NCI-H1930 (cell line): ENCODE measurements around the gene PCNT.
"Not testable (repeated sequence)": the region's sequence is repeated elsewhere in the genome, so short reads cannot be mapped to it uniquely, and the experiment has no call there.

Source experiments
- DNase-seq, 2 experiments: peaks; one replicate each; lab custom pipeline; 2025; lab: John Stamatoyannopoulos, UW

PCNT gene

DNA sequence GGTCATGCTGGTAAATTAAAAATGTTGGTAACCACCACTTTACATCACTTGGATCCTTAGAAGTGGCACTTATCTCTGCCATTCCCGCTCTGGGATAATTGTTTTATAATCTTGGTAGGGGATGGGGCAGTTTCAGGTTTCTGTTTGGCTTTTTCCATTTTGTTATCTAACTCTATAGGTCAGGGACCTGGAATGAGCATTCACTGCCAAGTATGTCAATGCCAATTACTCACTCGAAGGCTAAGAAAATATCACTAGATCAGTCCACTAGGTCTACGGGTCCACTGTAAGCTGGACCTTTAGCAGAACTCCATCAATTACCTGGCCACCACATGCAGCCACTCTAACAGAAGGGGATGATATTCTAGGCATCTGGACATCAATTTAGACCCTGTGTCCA is 130.2 kb downstream of the PCNT start:
- DNase-seq: no peak

GRCh38 chr21:46454634-46455390 is 130.9 kb downstream of the PCNT start:
- no peak for DNase-seq

DNA sequence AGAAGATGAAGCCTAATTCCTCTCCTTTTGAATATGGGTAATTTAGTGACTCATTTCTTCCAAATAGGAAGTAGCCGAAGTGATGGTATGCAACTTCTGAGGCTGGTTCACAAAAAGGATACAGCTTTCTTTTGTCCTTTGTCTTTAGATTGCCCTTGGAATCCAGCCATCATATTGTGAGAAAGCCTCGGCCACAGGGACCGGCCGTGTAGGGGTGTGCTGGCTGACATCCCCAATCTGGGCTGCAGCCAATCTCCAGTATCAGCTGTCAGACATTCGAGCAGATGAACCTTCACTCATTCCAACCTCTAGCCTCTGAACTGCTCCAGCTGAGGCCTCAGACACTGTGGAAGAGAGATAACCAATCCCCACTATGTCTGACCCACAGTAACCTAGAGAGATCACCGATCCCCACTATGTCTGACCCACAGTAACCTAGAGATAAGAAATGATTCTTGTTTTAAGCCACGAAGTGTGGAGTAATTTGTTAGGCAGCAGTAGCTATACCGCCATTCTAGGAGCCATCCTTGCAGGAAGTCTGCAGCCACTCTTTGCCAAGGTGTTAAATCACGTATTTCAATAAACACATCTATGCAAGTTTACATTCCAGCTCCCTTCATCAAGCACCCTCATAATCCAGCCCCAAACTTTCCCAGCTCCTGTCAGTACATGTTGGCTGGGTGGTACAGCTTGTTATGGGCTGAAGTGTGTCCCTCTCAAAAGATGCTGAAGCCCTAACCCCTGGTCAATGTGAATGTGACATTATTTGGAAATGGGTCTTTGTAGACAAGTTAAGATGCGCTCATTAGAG is 131.8 kb downstream of the PCNT start:
- DNase-seq: no peak

DNA sequence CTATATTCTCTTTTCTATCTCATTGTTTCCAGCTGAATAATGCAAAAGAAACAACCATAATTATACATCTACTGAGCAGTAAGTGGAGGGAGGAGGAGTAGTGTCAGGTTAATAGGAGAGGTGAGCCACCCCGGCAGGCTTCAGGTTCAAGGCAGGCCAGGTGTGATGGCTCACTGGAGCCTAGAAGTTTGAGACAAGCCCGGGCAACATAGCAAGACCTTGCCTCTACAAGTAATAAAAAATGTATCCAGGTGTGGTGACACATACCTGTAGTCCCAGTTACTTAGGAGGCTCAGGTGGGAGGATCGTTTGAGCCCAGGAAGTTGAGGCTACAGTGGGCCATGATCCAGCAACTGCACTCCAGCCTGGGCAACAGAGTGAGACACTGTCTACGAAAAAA is 132.8 kb downstream of the PCNT start:
- DNase-seq: no peak

- DNase-seq: no peak
Measured at GRCh38 chr21:46457801-46458314, 133.9 kb downstream of the PCNT start.

GRCh38 chr21:46458315-46459023 is 134.5 kb downstream of the PCNT start, which contains the start of gene DIP2A:
Gene DIP2A, plus strand, starts transcription at chr21:46458891. Its CDS starts 241 bp downstream, at chr21:46459132.
- DNase-seq: peak; percentile 90 to 96

DNA sequence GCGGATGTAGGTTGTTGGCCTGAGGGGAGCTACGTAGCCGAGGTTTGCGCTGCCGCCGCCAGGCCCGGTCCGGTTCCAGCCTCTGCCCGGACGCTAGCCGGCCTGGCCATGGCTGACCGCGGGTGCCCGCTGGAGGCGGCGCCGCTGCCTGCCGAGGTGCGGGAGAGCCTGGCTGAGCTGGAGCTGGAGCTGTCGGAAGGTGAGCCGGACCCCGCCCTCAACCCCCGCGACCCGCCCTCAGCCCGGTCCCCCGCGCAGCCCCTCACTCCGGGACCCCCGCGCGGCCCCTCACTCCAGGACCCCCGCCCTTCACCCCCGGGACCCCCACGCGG is 135.0 kb downstream of the PCNT start:
- no peak for DNase-seq

GRCh38 chr21:46459356-46460112 is 135.6 kb downstream of the PCNT start:
- no peak for DNase-seq

- DNase-seq: no peak
Measured at GRCh38 chr21:46461909-46462308, 138.0 kb downstream of the PCNT start.

GRCh38 chr21:46465153-46465552 is 141.2 kb downstream of the PCNT start:
- DNase-seq: not testable (repeated sequence)

DNA sequence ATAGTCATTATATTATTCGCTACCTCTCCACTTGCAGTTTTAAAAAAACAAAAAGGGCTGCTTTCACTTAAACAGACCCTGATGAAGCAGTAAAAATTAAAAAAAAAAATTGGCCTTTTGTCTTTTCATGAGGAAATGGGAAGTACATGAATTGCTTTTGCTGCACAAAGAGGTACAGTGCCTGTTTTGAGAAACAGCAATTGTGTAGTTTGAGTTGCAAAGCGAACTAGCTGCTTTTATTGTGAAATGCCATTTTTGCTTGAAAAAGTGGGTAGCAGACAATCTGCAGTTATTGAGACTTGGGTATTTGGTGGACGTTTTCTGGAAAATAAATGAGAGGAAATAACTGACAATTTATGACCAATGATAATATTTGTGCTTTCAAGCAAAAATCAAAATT is 141.7 kb downstream of the PCNT start:
- DNase-seq: no peak

DNA sequence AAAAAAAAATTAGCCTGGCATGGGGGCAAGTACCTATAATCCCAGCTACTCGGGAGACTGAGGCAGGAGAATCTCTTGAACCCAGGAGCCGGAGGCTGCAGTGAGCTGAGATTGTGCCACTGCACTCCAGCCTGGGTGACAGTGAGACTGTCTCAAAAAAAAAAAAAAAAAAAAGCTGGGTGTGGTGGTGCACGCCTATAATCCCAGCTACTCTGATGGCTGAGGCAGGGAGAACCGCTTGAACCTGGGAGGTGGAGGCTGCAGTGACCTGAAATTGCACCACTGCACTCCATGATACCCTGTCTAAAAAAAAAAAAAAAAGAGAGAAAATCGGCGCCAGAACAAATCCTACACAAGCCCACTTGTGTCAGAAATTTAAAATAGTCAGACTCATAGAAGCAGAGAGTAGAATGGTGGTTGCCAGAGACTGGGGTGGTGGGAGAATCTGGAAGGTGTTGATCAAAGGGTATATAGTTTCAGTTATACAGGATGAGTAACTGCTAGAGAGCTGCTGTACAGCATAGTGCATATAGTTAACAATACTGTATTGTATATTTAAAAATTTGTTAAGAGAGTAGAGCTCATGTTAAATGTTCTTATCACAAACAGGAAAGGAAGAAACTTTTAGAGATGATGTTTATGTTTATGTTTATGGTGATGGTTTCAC is 144.3 kb downstream of the PCNT start:
- no peak for DNase-seq

- no peak for DNase-seq
Measured at GRCh38 chr21:46469275-46469674, 145.3 kb downstream of the PCNT start.

DNA sequence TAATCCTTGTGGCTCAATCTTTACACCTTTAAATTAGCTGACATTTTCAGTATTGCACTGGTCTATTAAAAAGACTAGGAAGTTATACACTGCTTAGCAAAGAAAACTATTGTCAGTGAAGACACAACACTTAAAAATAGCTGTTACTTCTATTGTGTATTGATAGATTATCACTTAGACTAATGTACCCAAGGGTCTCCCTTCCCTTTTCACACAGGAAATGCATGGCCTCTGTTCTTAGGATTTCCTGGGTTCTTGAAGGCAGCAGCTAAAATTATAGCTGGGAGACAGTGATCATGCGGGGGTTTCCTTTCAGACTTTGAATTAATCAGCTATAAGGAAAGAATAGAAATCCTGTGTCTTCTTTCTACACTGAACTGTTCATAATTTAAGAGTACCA is 147.6 kb downstream of the PCNT start:
- no peak for DNase-seq

DNA sequence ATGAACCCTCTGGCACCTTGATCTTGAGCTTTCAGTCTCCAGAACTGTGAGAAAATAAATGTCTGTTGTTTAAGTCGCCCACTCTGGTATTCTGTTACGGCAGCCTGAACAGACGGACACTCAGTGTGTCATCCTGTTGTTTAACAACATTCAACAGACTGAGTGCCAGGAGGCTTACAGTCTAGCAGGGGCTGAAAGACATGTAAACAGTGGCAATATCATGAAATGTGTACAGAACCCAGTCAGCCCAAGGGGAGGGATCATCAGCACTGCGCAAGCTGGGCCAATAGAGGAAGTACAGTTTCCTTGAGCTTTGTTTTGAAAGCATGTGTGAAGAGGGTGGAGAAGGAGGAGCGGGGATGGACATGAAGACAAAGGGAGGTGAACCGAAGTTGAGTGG is 148.3 kb downstream of the PCNT start:
- DNase-seq: no peak

- DNase-seq: no peak
Measured at GRCh38 chr21:46474382-46474781, 150.4 kb downstream of the PCNT start.

DNA sequence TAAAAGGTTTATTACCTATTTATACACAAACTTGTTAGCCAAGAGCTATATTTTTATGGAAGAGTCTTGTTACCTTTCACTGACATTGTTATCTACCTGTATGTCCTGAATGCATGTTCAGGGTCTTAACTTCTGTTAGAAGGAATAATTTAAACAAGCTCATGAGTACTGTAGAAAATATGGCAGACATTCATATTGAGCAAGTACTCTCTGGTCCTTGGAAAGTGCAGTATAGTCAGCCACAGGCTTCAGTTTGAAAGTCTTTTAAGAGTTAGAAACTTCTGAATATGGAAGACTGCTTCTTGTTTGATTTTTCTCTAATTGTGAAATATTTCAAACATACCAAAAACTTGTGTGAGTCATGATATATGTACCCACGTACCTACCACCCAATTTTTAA is 151.3 kb downstream of the PCNT start:
- DNase-seq: no peak

GRCh38 chr21:46477765-46478164 is 153.8 kb downstream of the PCNT start:
- no peak for DNase-seq

DNA sequence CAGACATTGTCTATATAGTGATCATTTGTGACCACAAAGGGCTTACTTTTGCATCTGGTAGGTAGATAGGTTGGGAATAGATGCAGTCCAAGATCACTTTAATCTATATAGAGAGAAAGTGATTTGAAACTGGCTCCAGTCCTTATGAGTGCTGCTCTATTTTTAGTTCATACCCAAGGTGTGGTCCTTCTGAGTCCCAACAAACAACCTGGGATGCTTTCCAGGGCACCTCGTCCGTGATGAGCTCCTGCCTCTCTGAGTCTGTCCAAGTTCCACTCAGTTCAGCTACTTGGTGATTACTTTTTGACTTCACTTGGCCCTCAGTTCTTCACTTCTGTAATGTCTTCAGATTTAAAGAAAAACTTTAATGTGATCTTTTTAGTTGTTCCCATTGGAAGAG is 155.0 kb downstream of the PCNT start:
- DNase-seq: no peak

GRCh38 chr21:46480466-46480865 is 156.5 kb downstream of the PCNT start:
- DNase-seq: no peak

DNA sequence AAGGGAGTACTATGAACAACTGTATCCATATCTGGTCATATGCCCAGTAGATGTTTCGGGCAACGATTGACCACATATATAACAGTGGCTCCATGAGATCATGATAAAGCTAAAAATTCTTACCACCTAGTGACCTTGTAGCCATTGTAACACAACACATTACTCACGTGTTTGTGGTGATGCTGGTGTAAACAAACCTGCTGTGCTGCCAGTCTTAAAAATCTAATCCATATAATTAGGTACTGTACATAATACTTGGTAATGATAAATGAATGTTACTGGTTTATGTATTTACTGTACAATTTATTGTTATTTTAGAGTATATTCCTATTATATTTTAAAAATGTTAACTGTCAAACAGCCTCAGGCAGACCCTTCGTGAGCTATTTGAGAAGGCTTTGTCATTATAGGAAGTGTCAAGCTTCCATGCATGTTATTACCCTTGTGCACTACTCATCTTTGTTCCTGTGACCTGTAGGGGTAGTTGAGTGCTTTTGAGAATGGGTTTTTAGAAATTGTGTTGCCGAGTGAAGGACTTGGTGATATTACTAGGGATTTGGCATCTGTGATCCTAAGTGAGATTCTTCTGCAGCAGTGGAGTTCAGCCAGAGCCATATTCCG is 158.4 kb downstream of the PCNT start:
- no peak for DNase-seq
